ENCODE data around the gene RANBP9.

RANBP9 gene

GRCh38 chr6:13677878-13678254 lies 33.8 kb downstream of the RANBP9 start:
- DNase-seq: no peak

GRCh38 chr6:13676551-13677156 lies 35.0 kb downstream of the RANBP9 start:
- no peak for DNase-seq

DNA sequence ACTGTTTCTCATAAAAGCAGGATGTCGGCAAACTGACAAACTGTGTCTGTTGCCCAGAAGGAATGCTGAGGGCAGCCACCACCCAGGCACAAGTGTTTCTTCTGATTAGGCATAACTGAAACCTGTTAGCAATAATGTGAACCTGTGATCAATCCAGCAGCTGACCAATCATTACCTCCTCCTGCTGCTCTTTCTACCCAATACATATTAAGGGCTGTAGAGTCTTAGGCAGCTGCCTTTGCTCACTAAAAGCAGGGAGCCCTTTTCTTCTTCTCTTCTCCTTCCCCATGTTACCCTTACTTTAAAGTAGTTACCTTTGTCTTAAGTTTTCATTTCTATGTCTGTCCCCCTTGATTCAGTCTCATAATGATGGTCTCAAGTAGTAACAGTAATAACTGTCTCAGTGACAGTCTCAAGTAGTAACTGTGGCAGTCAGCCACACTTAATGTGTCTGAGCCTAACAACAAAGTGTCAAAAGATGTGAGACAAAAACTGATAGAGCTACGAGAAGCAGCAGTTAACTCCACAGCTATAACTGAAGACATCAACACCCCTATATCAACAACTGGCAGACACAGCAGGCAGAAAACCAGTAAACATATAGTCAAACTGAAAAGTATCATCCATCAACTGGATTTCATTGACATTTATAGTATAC lies 37.0 kb downstream of the RANBP9 start:
- no peak for DNase-seq

DNA sequence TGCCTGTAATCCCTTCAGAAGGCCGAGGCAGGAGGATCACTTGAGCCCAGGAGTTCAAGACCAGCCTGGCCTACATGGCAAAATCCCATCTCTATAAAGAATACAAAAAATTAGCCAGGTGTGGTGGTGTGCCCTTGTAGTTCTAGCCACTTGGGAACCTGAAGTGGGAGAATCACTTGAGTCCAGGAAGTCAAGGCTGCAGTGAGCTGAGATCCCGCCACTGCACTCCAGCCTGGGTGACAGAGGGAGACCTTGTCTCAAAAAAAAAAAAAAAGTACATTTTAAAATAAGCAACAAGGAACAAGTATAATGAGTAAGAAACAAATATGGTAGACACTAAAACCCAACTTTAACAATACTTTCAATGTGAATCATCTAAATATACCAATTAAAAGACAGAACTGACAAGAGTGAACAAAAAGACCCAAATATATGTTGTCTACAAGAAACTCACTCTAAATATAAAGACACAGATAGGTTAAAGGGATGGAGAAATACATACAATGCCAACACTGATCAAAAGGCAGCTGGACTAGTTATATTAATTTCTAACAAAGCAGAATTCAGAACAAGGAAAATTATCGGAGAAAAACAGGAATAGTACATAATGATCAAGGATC lies 37.7 kb downstream of the RANBP9 start:
- DNase-seq: no peak

- no peak for DNase-seq
Observed at GRCh38 chr6:13673368-13673767, 38.3 kb downstream of the RANBP9 start.

GRCh38 chr6:13672904-13673303 lies 38.7 kb downstream of the RANBP9 start:
- DNase-seq: no peak

- DNase-seq: no peak
Observed at GRCh38 chr6:13671548-13672127, 40.0 kb downstream of the RANBP9 start.

DNA sequence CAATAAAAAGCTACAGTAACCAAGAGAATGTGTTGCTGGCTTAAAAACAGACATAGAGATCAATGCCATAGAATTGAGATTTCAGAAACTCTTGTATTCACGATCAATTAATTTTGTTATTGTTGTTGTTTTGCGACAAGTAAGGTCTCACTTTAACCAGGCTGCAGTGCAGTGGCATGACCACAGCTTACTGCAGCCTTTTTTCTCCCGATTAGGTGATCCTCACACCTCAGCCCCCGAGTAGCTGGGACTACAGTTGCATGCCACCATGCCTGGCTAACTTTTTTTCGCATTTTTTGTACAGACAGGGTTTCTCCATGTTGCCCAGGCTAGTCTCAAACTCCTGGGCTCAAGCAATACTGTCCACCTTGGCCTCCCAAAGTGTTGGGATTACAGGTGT lies 42.2 kb downstream of the RANBP9 start:
- DNase-seq: no peak

DNA sequence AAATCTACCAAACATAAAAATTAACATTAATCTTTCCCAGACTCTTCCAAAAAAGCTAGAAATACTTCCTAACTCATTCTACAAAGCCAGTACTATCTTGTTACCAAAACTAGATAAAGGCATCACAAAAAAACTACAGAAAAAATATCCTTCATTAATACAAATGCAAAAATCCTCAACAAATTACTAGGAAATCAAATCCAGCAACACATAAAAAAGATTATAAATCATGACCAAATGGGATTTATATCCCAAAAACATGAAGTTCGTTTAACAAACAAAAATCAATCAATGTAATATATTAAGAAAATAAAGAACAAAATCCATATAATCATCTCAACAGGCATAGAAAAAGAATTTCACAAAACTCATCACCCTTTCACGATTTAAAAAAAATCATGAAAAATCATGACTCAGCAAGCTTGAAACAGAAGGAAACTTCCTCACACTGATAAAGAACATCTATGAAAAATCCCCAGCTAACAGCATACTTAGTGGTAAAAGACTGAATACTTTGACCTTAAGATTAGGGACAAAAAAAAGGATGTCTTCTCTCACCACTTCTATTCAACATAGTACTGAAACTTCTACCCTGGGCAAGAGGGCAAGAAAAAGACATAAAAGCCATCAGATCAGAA lies 43.2 kb downstream of the RANBP9 start:
- DNase-seq: no peak

DNA sequence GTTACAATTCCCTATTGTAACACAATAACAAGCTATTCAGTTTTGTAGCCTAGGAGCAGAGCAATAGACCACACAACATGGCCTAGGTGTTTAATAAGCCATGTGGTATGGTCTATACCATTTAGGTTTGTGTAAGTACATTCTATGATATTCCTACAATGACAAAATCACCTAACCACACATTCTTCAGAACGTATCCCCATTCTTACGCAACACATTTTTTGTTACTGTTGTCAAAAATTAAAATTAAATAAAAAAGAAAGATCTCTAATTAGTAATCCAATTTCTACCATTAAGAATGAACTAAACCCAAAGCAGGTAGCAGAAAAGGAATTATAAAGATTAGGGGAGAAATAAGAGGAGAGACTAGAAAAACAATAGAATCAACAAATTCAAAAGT lies 44.0 kb downstream of the RANBP9 start:
- no peak for DNase-seq

DNA sequence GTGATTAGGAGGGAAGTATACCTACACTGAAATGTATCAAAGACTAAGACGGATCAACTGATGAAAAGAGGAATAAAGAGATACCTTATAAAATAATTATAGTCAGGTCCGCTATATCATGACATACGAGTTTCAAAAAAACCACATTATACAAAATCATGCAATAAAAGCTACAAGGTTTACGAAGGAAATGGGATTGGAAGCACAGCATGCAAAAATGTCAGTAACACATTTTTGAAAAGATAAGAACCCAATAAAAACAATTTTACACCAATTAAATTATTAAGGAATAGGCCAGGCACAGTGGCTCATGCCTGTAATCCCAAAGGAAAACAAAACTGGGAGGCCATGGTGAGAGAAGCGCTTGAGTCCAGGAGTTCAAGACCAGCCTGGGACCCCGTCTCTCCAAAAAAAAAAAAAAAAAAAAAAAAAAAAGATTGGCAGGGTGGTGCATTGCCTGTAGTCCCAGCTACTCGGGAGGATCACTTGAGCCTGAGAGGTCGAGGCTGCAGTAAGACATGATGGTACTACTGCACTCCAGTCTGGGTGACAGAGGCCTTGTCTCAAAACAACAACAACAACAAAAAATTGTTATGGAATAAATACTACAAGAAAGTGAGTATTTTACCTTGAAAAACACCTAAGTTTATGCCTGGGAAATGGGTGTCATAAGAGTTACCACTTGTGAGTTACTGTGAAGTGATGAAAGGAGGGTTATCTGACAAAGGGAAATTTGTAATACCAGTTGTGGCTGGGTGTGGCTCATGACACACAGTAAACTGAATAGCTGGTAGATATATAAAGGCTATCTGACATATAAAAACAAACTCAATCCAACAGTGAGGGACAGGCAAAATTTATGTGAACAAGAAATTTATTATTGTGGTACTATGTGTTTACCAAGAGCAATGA lies 45.2 kb downstream of the RANBP9 start:
- no peak for DNase-seq

DNA sequence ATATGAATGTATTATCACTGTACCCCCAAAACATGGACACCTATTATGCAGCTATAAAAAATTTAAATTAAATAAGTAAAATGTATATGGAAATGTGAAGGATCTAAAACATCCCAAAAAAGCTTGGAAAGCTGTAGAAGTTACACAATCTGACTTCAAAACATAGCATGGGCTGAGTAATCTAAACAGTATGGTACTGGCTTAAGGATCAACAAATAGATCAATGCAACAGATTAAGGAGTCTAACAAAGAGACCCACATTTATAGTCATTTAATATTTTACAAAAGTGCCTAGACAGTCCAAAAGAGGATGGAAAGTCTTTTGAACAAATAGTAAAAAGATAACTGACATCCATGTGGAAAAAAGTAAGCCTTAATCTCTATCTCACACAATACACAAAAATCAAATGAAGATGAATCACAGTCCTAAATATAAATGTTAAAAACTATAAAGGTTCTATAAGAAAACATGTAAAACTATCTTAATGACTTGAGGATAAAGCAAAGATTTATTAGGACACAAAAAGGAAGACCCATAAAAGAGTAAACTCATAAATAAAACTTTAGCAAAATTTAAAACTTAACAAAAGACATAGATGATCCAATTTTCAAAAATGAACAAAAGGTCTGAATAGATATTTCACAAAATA lies 46.8 kb downstream of the RANBP9 start:
- DNase-seq: no peak

GRCh38 chr6:13663986-13664385 lies 47.6 kb downstream of the RANBP9 start:
- DNase-seq: no peak

- no peak for DNase-seq
Observed at GRCh38 chr6:13662651-13663334, 48.8 kb downstream of the RANBP9 start.

DNA sequence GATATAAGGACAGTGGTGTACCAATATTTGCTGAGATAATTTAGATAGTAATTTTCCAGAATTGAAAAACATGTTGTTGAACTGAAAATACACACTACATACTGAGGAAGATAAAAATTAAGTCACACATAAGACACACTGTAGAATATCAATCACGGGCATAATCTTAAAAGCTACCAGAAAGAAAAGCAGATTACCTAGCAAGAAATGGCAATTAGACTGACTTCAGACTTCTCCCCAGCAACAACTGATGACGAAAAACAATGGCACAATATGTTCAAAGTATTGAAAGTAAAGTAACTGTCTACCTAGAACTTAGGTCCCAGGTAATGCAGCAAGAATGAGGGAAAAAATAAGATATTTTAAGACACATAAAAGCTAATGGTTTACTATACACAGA lies 50.0 kb downstream of the RANBP9 start:
- no peak for DNase-seq

GRCh38 chr6:13660893-13661292 lies 50.7 kb downstream of the RANBP9 start:
- DNase-seq: no peak

DNA sequence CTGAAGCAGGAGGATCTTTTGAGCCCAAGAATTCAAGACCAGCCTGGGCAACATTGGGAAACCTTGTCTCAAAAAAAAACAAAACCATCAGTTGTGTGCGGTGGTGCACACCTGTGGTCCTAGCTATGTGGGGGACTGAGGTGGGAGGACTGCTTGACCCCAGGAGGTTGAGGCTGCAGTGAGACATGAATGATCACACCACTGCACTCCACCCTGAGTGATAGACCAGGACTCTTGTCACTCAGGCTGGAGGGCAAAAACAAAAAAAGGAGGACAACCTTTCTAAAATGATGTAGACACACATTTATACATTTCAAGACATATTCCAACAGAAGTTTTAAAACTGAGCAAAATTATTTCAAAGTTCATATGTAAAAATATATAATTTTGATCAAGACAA lies 51.4 kb downstream of the RANBP9 start:
- no peak for DNase-seq

- no peak for DNase-seq
Observed at GRCh38 chr6:13655700-13656099, 55.9 kb downstream of the RANBP9 start.

- no peak for DNase-seq
Observed at GRCh38 chr6:13654496-13654895, 57.1 kb downstream of the RANBP9 start.

GRCh38 chr6:13653296-13653695 lies 58.3 kb downstream of the RANBP9 start:
- no peak for DNase-seq

- no peak for DNase-seq
Observed at GRCh38 chr6:13649393-13649792, 62.2 kb downstream of the RANBP9 start.

GRCh38 chr6:13648850-13649249 lies 62.8 kb downstream of the RANBP9 start:
- no peak for DNase-seq
